HepG2 (cell line): ENCODE results near the gene STON1.

Source experiments
- HCFC1 ChIP-seq: fragments of 150-350 bp; IDR thresholded peaks from 2 replicates; pipeline ENCODE4 v1.6.1; 2014; ENCODE audit warnings: low read depth, low read length
- POLR2A ChIP-seq, 2 experiments: IDR thresholded peaks; 2 replicates each; pipeline ENCODE4 v1.6.1; 2011; ENCODE audit warnings: low read depth in 2 of 2, low read length in 2 of 2, mild to moderate bottlenecking in 1 of 2, moderate library complexity in 1 of 2; ENCODE audit not compliant: insufficient read depth in 1 of 2
- ZNF362 ChIP-seq: sonication (generic); formaldehyde crosslinking; IDR thresholded peaks from 2 replicates; pipeline ENCODE4 v1.4.0; 2020; ENCODE audit warnings: missing genetic modification reagents, mild to moderate bottlenecking, borderline replicate concordance

- TF ChIP-seq ZNF362 (CRISPR knock-in tag) (no peak), HCFC1 (no peak), POLR2A (IDR thresholded peaks at IDR 0.05; ENCODE audit: insufficient read depth in 1 of 2, low read depth in 2 of 2, low read length in 2 of 2) (no peak)
Observed at GRCh38 chr2:48548840-48549239, 18.9 kb downstream of the STON1 start.
